Astrocyte (in vitro differentiated cells and primary cell): ENCODE data around the gene CAMK2D. TPM values are rescaled to one million over a fixed set of nuclear protein-coding genes. Genes with fewer than 3 reads are reported as not detected.
A peak's percentile ranks its signal among the peaks of the same experiment; 100 is the strongest.

Source experiments
- DNase-seq: peaks from one replicate; pipeline ENCODE4 v3.0.0-alpha.2; 2010; ENCODE audit warnings: low read depth
- FAIRE-seq: peaks from 2 replicates; lab custom pipeline; 2011; peaks lifted over from hg19 to GRCh38; lab: Jason Lieb, UNC
- H2AFZ ChIP-seq: 2 replicates; pipeline ENCODE4 v1.6.0; 2012; ENCODE audit warnings: low read depth, low read length, inconsistent platforms
- H3K27ac ChIP-seq: 2 replicates; pipeline ENCODE4 v1.5.1; 2011; ENCODE audit warnings: low read depth, low read length, inconsistent platforms
- H3K27me3 ChIP-seq: 2 replicates; pipeline ENCODE4 v1.6.0; 2011; ENCODE audit warnings: low read length, inconsistent platforms; ENCODE audit not compliant: insufficient read depth
- H3K36me3 ChIP-seq: 2 replicates; pipeline ENCODE4 v1.5.1; 2011; ENCODE audit warnings: low read length, inconsistent platforms; ENCODE audit not compliant: insufficient read depth
- H3K4me1 ChIP-seq: 2 replicates; pipeline ENCODE4 v1.5.1; 2011; ENCODE audit warnings: low read length, inconsistent platforms; ENCODE audit not compliant: insufficient read depth
- H3K4me2 ChIP-seq: 2 replicates; pipeline ENCODE4 v1.6.0; 2012; ENCODE audit warnings: low read length, inconsistent platforms
- H3K4me3 ChIP-seq: 2 replicates; pipeline ENCODE4 v1.5.1; 2011; ENCODE audit warnings: low read depth, mild to moderate bottlenecking, low read length, inconsistent platforms; ENCODE audit not compliant: insufficient read depth
- H3K79me2 ChIP-seq: 2 replicates; pipeline ENCODE4 v1.6.0; 2012; ENCODE audit warnings: mild to moderate bottlenecking, low read length, inconsistent platforms; ENCODE audit not compliant: insufficient read depth
- H3K9ac ChIP-seq: 2 replicates; pipeline ENCODE4 v1.6.0; 2012; ENCODE audit warnings: mild to moderate bottlenecking, low read length, inconsistent platforms
- H3K9me3 ChIP-seq: 2 replicates; pipeline ENCODE4 v1.5.1; 2012; ENCODE audit warnings: low read depth, mild to moderate bottlenecking, low read length, inconsistent platforms; ENCODE audit not compliant: insufficient read depth
- H4K20me1 ChIP-seq: 2 replicates; pipeline ENCODE4 v1.6.0; 2012; ENCODE audit warnings: low read length, inconsistent platforms; ENCODE audit not compliant: insufficient read depth
- H3K27ac Mint-ChIP-seq: one replicate; pipeline ENCODE4 v1.8.0; 2021; ENCODE audit warnings: mild to moderate bottlenecking, mixed read lengths; ENCODE audit not compliant: unreplicated experiment
- H3K27me3 Mint-ChIP-seq: one replicate; pipeline ENCODE4 v1.8.0; 2021; ENCODE audit warnings: low read depth, mixed read lengths; ENCODE audit not compliant: unreplicated experiment
- H3K36me3 Mint-ChIP-seq: one replicate; pipeline ENCODE4 v1.8.0; 2021; ENCODE audit warnings: low read depth, mixed read lengths; ENCODE audit not compliant: unreplicated experiment
- H3K4me1 Mint-ChIP-seq: one replicate; pipeline ENCODE4 v1.8.0; 2021; ENCODE audit warnings: low read depth, mixed read lengths; ENCODE audit not compliant: unreplicated experiment
- H3K4me3 Mint-ChIP-seq: one replicate; pipeline ENCODE4 v1.8.0; 2021; ENCODE audit warnings: mild to moderate bottlenecking, moderate library complexity, mixed read lengths; ENCODE audit not compliant: unreplicated experiment
- H3K9me3 Mint-ChIP-seq: one replicate; pipeline ENCODE4 v1.8.0; 2021; ENCODE audit warnings: mild to moderate bottlenecking, mixed read lengths; ENCODE audit not compliant: unreplicated experiment
- CTCF ChIP-seq: IDR thresholded peaks from 2 replicates; pipeline ENCODE4 v1.5.1; 2011; ENCODE audit warnings: low read depth, mild to moderate bottlenecking, inconsistent platforms, low read length, moderate library complexity; ENCODE audit not compliant: insufficient read depth
- EZH2 ChIP-seq: IDR thresholded peaks from 2 replicates; pipeline ENCODE4 v1.6.1; 2012; ENCODE audit warnings: mild to moderate bottlenecking, low read length, inconsistent platforms; ENCODE audit not compliant: insufficient read depth
- total RNA-seq: library from RNA; stranded (reverse); gene quantifications from 2 replicates; pipeline ENCODE4 v1.2.1, GENCODE V29; 2021

The CAMK2D gene
- total RNA-seq, 1 donor from 2014 or later: 80.8 TPM

GRCh38 chr4:113637823-113638561, 123.5 kb downstream of the CAMK2D start:
- Histone ChIP-seq H3K9me3 (no peaks in the 10 kb centered on the region), H3K4me1 (peaks cover 40% of the 10 kb centered on the region), H4K20me1 (peaks cover 64% of the 10 kb centered on the region), H3K4me3 (no peak overlapping the region), H3K36me3 (no peaks in the 10 kb centered on the region), H3K79me2 (peaks cover 41% of the 10 kb centered on the region), H3K27ac (no peak overlapping the region), H3K27me3 (no peaks in the 10 kb centered on the region), H3K9ac (no peak overlapping the region), H2AFZ (no peak overlapping the region), H3K4me2 (no peak overlapping the region)
- no peak for FAIRE-seq
- Mint-ChIP-seq H3K27me3 (no peaks in the 10 kb centered on the region), H3K36me3 (no peaks in the 10 kb centered on the region), H3K9me3 (no peaks in the 10 kb centered on the region), H3K27ac (no peak overlapping the region), H3K4me1 (peaks cover 48% of the 10 kb centered on the region), H3K4me3 (no peak overlapping the region)
- DNase-seq: no peak
- TF ChIP-seq EZH2 (no peak), CTCF (no peak)

GRCh38 chr4:113637363-113637762, 124.2 kb downstream of the CAMK2D start:
- H3K27me3 Mint-ChIP-seq: no peaks in the 10 kb centered on the region
- no peak overlapping the region for H3K9ac ChIP-seq
- H4K20me1 ChIP-seq: peaks cover 69% of the 10 kb centered on the region
- TF ChIP-seq EZH2 (no peak), CTCF (no peak)
- no peaks in the 10 kb centered on the region for H3K36me3 Mint-ChIP-seq
- FAIRE-seq (no peak), DNase-seq (peak; percentile 90)
- H2AFZ ChIP-seq: no peak overlapping the region
- H3K27ac ChIP-seq: peak overlapping the region; percentile 14
- peaks cover 42% of the 10 kb centered on the region for H3K79me2 ChIP-seq
- H3K4me3 ChIP-seq: no peak overlapping the region
- H3K27me3 ChIP-seq: no peaks in the 10 kb centered on the region
- no peaks in the 10 kb centered on the region for H3K9me3 ChIP-seq
- no peak overlapping the region for H3K4me3 Mint-ChIP-seq
- H3K4me1 ChIP-seq: peaks cover 40% of the 10 kb centered on the region
- H3K4me2 ChIP-seq: peak overlapping the region; percentile 61
- H3K36me3 ChIP-seq: no peaks in the 10 kb centered on the region
- H3K4me1 Mint-ChIP-seq: peaks cover 48% of the 10 kb centered on the region
- no peak overlapping the region for H3K27ac Mint-ChIP-seq
- H3K9me3 Mint-ChIP-seq: no peaks in the 10 kb centered on the region

- peaks cover 71% of the 10 kb centered on the region for H4K20me1 ChIP-seq
- Mint-ChIP-seq H3K36me3 (no peaks in the 10 kb centered on the region), H3K9me3 (no peaks in the 10 kb centered on the region), H3K27me3 (no peaks in the 10 kb centered on the region), H3K4me1 (peaks cover 48% of the 10 kb centered on the region), H3K27ac (no peak overlapping the region), H3K4me3 (no peak overlapping the region)
- no peak overlapping the region for H2AFZ ChIP-seq
- DNase-seq (peak; percentile 92), FAIRE-seq (peak; percentile 34)
- H3K27me3 ChIP-seq: no peaks in the 10 kb centered on the region
- peak overlapping the region; percentile 61 for H3K4me2 ChIP-seq
- no peaks in the 10 kb centered on the region for H3K36me3 ChIP-seq
- peaks cover 40% of the 10 kb centered on the region for H3K4me1 ChIP-seq
- TF ChIP-seq EZH2: no peak
- no peak for TF ChIP-seq CTCF
- H3K27ac ChIP-seq: peak overlapping the region; percentile 14
- no peaks in the 10 kb centered on the region for H3K9me3 ChIP-seq
- H3K79me2 ChIP-seq: peaks cover 42% of the 10 kb centered on the region
- no peak overlapping the region for H3K9ac ChIP-seq
- no peak overlapping the region for H3K4me3 ChIP-seq
Observed at GRCh38 chr4:113636877-113637276, 124.7 kb downstream of the CAMK2D start.
